HEK293 (cell line): ENCODE measurements around the gene HMOX1.

ENCODE experiments used
- CTCF ChIA-PET: fragments of 350-600 bp; formaldehyde crosslinking; extraction: SDS; loops from one replicate; lab custom pipeline; 2021; ENCODE audit warnings: antibody characterized with exemption; lab: Yijun Ruan, JAX
- POLR2A ChIA-PET: fragments of 300-600 bp; formaldehyde crosslinking; extraction: SDS; loops from one replicate; lab custom pipeline; 2020; ENCODE audit warnings: antibody characterized with exemption, inconsistent platforms; lab: Yijun Ruan, JAX
- H3K27ac ChIP-seq: fragments of 200-500 bp; sonication (Bioruptor generic); 2 replicates; pipeline ENCODE4 v1.5.1; 2014; ENCODE audit warnings: low read depth, low read length, control low read depth, inconsistent platforms; ENCODE audit errors: extremely low read depth
- H3K36me3 ChIP-seq, 2 experiments: fragments of 200-500 bp in 1 of 2; sonication (Bioruptor generic) in 1 of 2; 1 replicate in 1 of 2; 2 replicates in 1 of 2; pipeline ENCODE4 v1.5.1; 2014 to 2017; ENCODE audit warnings: inconsistent platforms in 2 of 2, low read length in 2 of 2; ENCODE audit not compliant: control insufficient read depth in 2 of 2, insufficient read depth in 1 of 2
- H3K4me1 ChIP-seq: fragments of 200-500 bp; sonication (Bioruptor generic); 2 replicates; pipeline ENCODE4 v1.5.1; 2014; ENCODE audit warnings: mild to moderate bottlenecking, low read length, inconsistent platforms; ENCODE audit not compliant: control insufficient read depth, insufficient read depth
- H3K4me3 ChIP-seq: 2 replicates; pipeline ENCODE4 v1.5.1; 2011; ENCODE audit warnings: low read depth, mild to moderate bottlenecking, control low read depth, low read length, moderate library complexity
- H3K9me3 ChIP-seq: fragments of 200-500 bp; sonication (Bioruptor generic); 2 replicates; pipeline ENCODE4 v1.5.1; 2014; ENCODE audit warnings: low read depth, low read length, inconsistent platforms; ENCODE audit not compliant: control insufficient read depth, insufficient read depth
- PRDM1 ChIP-seq: fragments of 450-650 bp; formaldehyde crosslinking; IDR thresholded peaks from 2 replicates; pipeline ENCODE4; 2016; ENCODE audit warnings: missing biosample characterization, missing genetic modification characterization
- REPIN1 ChIP-seq: fragments of 450-650 bp; formaldehyde crosslinking; IDR thresholded peaks from 2 replicates; pipeline ENCODE4 v1.5.1; 2017; ENCODE audit warnings: missing biosample characterization, missing genetic modification characterization, low read depth
- SCRT2 ChIP-seq: fragments of 450-650 bp; formaldehyde crosslinking; IDR thresholded peaks from 2 replicates; pipeline ENCODE4 v1.5.1; 2016; ENCODE audit warnings: missing biosample characterization, missing genetic modification characterization
- YY1 ChIP-seq: fragments of 450-650 bp; formaldehyde crosslinking; IDR thresholded peaks from 2 replicates; pipeline ENCODE4 v1.5.1; 2018; ENCODE audit warnings: missing biosample characterization, missing genetic modification characterization
- ZFP3 ChIP-seq: fragments of 450-650 bp; formaldehyde crosslinking; IDR thresholded peaks from 2 replicates; pipeline ENCODE4 v1.5.1; 2016; ENCODE audit warnings: low read depth, missing biosample characterization, missing genetic modification characterization
- ZNF121 ChIP-seq: fragments of 450-650 bp; formaldehyde crosslinking; IDR thresholded peaks from 2 replicates; pipeline ENCODE4 v1.5.1; 2016; ENCODE audit warnings: missing biosample characterization, missing genetic modification characterization
- ZNF138 ChIP-seq: fragments of 450-650 bp; formaldehyde crosslinking; IDR thresholded peaks from 2 replicates; pipeline ENCODE4 v1.5.1; 2016; ENCODE audit warnings: missing biosample characterization, missing genetic modification characterization, borderline replicate concordance
- ZNF16 ChIP-seq: fragments of 450-650 bp; formaldehyde crosslinking; IDR thresholded peaks from 2 replicates; pipeline ENCODE4 v1.5.1; 2016; ENCODE audit warnings: low read depth, missing biosample characterization, missing genetic modification characterization
- ZNF24 ChIP-seq: fragments of 450-650 bp; formaldehyde crosslinking; IDR thresholded peaks from 2 replicates; pipeline ENCODE4 v1.5.1; 2016; ENCODE audit warnings: missing biosample characterization, missing genetic modification characterization
- ZNF248 ChIP-seq: fragments of 450-650 bp; formaldehyde crosslinking; IDR thresholded peaks from 2 replicates; pipeline ENCODE4 v1.5.1; 2017; ENCODE audit warnings: missing biosample characterization, missing genetic modification characterization
- ZNF473 ChIP-seq: fragments of 450-650 bp; formaldehyde crosslinking; IDR thresholded peaks from 2 replicates; pipeline ENCODE4 v1.5.1; 2017; ENCODE audit warnings: missing biosample characterization, missing genetic modification characterization
- ZNF510 ChIP-seq: fragments of 450-650 bp; formaldehyde crosslinking; IDR thresholded peaks from 2 replicates; pipeline ENCODE4 v1.5.1; 2018; ENCODE audit warnings: mild to moderate bottlenecking, missing genetic modification characterization, missing biosample characterization; ENCODE audit not compliant: insufficient replicate concordance
- ZNF548 ChIP-seq: fragments of 450-650 bp; formaldehyde crosslinking; IDR thresholded peaks from 2 replicates; pipeline ENCODE4 v1.5.1; 2016; ENCODE audit warnings: missing biosample characterization, missing genetic modification characterization
- ZNF585B ChIP-seq: fragments of 450-650 bp; formaldehyde crosslinking; IDR thresholded peaks from 2 replicates; pipeline ENCODE4 v1.5.1; 2016; ENCODE audit warnings: missing biosample characterization, missing genetic modification characterization
- ZNF624 ChIP-seq: fragments of 450-650 bp; formaldehyde crosslinking; IDR thresholded peaks from 2 replicates; pipeline ENCODE4 v1.5.1; 2017; ENCODE audit warnings: missing biosample characterization, missing genetic modification characterization
- ZNF654 ChIP-seq: fragments of 450-650 bp; formaldehyde crosslinking; IDR thresholded peaks from 2 replicates; pipeline ENCODE4 v1.5.1; 2016; ENCODE audit warnings: low read depth, missing biosample characterization, missing genetic modification characterization
- ZNF664 ChIP-seq: fragments of 450-650 bp; formaldehyde crosslinking; IDR thresholded peaks from 2 replicates; pipeline ENCODE4 v1.5.1; 2016; ENCODE audit warnings: missing biosample characterization, missing genetic modification characterization
- ZNF707 ChIP-seq: fragments of 450-650 bp; formaldehyde crosslinking; IDR thresholded peaks from 2 replicates; pipeline ENCODE4 v1.5.1; 2016; ENCODE audit warnings: missing biosample characterization, missing genetic modification characterization
- TF ChIP-seq, protein P1 (sequence below): fragments of 450-650 bp; formaldehyde crosslinking; IDR thresholded peaks from 2 replicates; pipeline ENCODE4 v1.5.1; 2016; ENCODE audit warnings: missing biosample characterization, missing genetic modification characterization
- TF ChIP-seq, protein P2 (sequence below): fragments of 450-650 bp; formaldehyde crosslinking; IDR thresholded peaks from 2 replicates; pipeline ENCODE4; 2016; ENCODE audit warnings: missing biosample characterization, missing genetic modification characterization

The HMOX1 gene

DNA sequence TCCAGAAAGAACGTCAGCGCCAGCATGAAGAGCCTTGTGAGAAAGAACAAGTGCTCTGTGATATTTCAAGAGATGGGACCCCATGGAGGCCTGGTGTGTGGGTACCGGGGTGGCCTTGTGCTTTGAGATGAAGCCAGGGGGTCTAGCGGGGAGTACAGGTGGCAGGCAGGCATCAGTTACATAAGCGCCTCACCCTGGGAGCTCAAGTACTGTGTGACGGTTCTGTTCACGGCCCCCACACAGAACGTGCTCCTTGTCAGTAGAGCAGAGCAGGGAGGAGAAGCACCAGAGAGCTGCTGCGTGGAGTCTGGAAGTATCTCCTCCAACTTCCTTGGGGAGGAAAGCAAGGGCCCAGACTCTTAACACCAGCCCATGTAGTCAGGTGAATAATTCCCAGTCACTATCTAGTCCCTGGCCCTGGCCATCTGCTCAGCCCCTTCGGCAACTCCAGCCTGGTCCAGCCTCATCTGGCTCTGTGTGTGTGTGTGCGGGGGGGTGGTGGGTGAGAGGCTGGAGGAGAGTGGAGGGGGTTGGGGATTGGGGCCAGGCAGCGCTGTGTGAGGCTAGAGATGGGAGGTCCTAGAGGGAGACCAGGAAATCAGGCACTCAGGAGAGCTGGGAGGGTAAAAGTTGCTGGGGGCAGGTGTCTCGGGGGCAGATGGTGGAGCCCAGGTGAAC lies 51.5 kb downstream of the HMOX1 start:
- Histone ChIP-seq H3K9me3 (no peaks in the 10 kb centered on the region), H3K36me3 (peaks cover 26 to 72% of the 10 kb centered on the region in 2 experiments; a peak in 2 of 3 replicates), H3K4me3 (no peak overlapping the region), H3K4me1 (no peaks in the 10 kb centered on the region; the same call in 1 of the 2 replicates), H3K27ac (no peak overlapping the region)
- ChIA-PET CTCF (interaction anchor here (0.6 to 8.5 kb wide), 8 partner anchors 11 to 189 kb away, joined by 3 to 103 read pairs (median 4); no protein-coding TSS in a partner anchor), POLR2A (no interaction called here)
- TF ChIP-seq ZNF510 (tag by site-specific recombination) (no peak), PRDM1 (tag by site-specific recombination) (no peak), YY1 (tag by site-specific recombination) (no peak), ZNF624 (tag by site-specific recombination) (no peak), ZNF585B (tag by site-specific recombination) (no peak), ZNF473 (tag by site-specific recombination) (no peak), SCRT2 (tag by site-specific recombination) (no peak), ZNF664 (tag by site-specific recombination) (no peak), ZNF548 (tag by site-specific recombination) (no peak), ZNF138 (tag by site-specific recombination) (no peak), ZNF707 (tag by site-specific recombination) (no peak), ZNF24 (no peak), ZFP3 (no peak), REPIN1 (tag by site-specific recombination) (no peak), ZNF654 (tag by site-specific recombination) (no peak)
- TF ChIP-seq, protein P1, sequence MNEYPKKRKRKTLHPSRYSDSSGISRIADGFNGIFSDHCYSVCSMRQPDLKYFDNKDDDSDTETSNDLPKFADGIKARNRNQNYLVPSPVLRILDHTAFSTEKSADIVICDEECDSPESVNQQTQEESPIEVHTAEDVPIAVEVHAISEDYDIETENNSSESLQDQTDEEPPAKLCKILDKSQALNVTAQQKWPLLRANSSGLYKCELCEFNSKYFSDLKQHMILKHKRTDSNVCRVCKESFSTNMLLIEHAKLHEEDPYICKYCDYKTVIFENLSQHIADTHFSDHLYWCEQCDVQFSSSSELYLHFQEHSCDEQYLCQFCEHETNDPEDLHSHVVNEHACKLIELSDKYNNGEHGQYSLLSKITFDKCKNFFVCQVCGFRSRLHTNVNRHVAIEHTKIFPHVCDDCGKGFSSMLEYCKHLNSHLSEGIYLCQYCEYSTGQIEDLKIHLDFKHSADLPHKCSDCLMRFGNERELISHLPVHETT (tag by site-specific recombination): no peak
- TF ChIP-seq, protein P2, sequence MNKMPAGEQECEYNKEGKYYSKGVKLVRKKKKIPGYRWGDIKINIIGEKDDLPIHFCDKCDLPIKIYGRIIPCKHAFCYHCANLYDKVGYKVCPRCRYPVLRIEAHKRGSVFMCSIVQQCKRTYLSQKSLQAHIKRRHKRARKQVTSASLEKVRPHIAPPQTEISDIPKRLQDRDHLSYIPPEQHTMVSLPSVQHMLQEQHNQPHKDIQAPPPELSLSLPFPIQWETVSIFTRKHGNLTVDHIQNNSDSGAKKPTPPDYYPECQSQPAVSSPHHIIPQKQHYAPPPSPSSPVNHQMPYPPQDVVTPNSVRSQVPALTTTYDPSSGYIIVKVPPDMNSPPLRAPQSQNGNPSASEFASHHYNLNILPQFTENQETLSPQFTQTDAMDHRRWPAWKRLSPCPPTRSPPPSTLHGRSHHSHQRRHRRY (tag by site-specific recombination): no peak

DNA sequence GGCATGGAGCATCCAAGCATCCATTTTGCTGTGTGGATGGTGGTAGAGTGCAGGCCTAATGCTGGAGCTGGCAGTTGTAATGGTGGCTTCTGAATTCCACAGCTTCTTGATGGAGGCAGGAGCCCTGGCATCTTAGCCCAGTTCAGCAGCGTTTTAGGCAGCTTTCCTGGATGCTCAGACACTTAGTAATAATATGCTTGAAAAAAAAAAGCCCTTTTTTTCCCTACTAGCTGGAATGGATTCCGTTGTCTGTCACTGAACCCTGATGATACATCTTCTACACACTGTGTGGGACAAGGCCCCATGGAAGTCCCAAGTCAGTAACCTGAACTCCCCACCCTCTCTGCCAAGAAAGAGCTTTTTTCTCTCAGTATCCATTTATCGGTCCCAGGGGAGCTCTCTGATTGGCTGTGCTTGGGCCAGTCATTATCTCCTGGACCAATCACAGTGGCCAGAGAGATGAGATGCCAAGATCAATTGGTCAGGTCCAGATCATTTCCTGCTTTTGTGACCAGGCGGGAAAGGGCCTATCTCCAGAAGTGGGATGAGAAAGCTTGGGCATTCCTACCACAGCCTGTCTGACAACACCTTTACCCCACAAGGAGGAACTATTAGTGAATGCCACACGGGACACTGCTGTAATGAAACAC lies 53.3 kb downstream of the HMOX1 start:
- H3K27ac ChIP-seq: no peak overlapping the region
- peaks cover 23 to 73% of the 10 kb centered on the region in 2 experiments; a peak in 2 of 3 replicates for H3K36me3 ChIP-seq
- no peak overlapping the region for H3K4me3 ChIP-seq
- CTCF ChIA-PET: interaction anchor here (0.6 to 8.5 kb wide), 3 partner anchors 149 to 632 kb away, joined by 3 to 103 read pairs (median 3); no protein-coding TSS in a partner anchor
- TF ChIP-seq, protein P1 (tag by site-specific recombination): no peak
- TF ChIP-seq ZNF121 (tag by site-specific recombination): no peak
- no peak for TF ChIP-seq ZNF16 (tag by site-specific recombination)
- TF ChIP-seq ZFP3: no peak
- TF ChIP-seq ZNF248 (tag by site-specific recombination): no peak
- TF ChIP-seq, all 188 proteins: peak for 0
- no peaks in the 10 kb centered on the region for H3K9me3 ChIP-seq
- POLR2A ChIA-PET: no interaction called here
- H3K4me1 ChIP-seq: no peaks in the 10 kb centered on the region; the same call in 1 of the 2 replicates
